HFFc6 (cell line): Measurements from ENCODE around the gene CLTRN. TPM values are rescaled to one million over a fixed set of nuclear protein-coding genes. Genes with fewer than 3 reads are reported as not detected.
A peak's percentile ranks its signal among the peaks of the same experiment; 100 is the strongest.

Experiments used
- DNase-seq: peaks from one replicate; pipeline ENCODE4 v3.0.0-alpha.2; 2018
- H3K27ac Mint-ChIP-seq: 2 replicates; pipeline ENCODE4 v1.8.0; 2020; ENCODE audit warnings: mild to moderate bottlenecking, mixed read lengths
- H3K27me3 Mint-ChIP-seq: 2 replicates; pipeline ENCODE4 v1.8.0; 2021; ENCODE audit warnings: mild to moderate bottlenecking, moderate library complexity, mixed read lengths; ENCODE audit not compliant: insufficient read depth
- H3K36me3 Mint-ChIP-seq: 2 replicates; pipeline ENCODE4 v1.8.0; 2021; ENCODE audit warnings: low read depth, mixed read lengths
- H3K4me1 Mint-ChIP-seq: 2 replicates; pipeline ENCODE4 v1.8.0; 2020; ENCODE audit warnings: low read depth, mixed read lengths
- H3K4me3 Mint-ChIP-seq: 2 replicates; pipeline ENCODE4 v1.8.0; 2020; ENCODE audit warnings: mild to moderate bottlenecking, moderate library complexity, mixed read lengths
- H3K9me3 Mint-ChIP-seq: 2 replicates; pipeline ENCODE4 v1.8.0; 2020; ENCODE audit warnings: mild to moderate bottlenecking, mixed read lengths
- total RNA-seq, 6 experiments: library from RNA; stranded (reverse); fragmentation: NEBNext Ultra II Directional; extraction: Animal tissue kit (Norgen Biotek cat#: 25700); gene quantifications; 2 replicates in 1 of 6; 3 replicates in 5 of 6; pipeline ENCODE4 v1.2.3, GENCODE V29; 2021
- TF ChIP-seq, protein P1 (sequence below): fragments of 200-600 bp; sonication (generic); IDR thresholded peaks from 2 replicates; pipeline ENCODE4 v1.5.0; 2021; ENCODE audit warnings: antibody characterized with exemption, mild to moderate bottlenecking

The CLTRN gene
- total RNA-seq, 6 experiments from 2014 or later, result 0.13 to 0.28 (median 0.17) TPM; not detected in 3

DNA sequence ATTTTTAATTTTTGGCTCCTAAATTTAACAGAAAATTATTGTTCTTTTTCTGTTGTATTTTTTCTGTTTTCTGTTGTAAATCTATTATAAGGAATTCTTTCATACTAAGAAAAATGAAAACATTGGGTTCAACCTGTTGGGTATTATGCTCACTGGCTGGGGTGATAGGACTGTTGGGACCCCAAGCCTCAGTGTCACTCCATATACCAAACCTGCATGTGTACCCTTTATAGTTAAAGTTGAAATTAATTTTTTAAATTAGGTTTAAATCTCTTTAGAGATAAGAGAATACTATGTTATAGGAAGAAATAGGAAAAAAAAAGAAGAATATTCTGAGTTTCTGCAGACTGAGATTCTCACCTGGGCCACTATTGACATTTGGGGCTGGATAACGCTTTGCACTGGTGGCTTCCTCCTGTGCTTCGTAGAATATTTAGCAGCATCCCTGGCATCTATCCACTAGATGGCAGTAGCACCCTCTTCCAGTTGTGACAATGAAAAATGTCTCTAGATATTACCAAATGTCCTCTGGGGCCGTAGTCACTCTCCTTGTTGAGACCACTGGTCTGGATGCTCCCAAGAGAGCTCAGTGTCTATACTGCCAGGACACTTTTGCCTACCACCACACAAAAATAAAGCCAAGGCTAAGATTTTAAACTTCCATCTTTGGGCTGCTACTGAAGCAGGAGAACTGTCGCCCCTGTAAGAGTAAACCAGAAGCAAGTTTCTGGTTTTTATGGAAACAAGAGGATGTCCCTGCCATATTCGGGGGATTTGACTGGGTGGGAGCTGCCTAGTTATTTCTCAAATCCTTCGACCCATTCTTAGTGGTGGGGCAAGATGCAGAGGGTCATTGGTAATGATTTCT, 22.4 kb upstream of the CLTRN start:
- TF ChIP-seq, protein P1, sequence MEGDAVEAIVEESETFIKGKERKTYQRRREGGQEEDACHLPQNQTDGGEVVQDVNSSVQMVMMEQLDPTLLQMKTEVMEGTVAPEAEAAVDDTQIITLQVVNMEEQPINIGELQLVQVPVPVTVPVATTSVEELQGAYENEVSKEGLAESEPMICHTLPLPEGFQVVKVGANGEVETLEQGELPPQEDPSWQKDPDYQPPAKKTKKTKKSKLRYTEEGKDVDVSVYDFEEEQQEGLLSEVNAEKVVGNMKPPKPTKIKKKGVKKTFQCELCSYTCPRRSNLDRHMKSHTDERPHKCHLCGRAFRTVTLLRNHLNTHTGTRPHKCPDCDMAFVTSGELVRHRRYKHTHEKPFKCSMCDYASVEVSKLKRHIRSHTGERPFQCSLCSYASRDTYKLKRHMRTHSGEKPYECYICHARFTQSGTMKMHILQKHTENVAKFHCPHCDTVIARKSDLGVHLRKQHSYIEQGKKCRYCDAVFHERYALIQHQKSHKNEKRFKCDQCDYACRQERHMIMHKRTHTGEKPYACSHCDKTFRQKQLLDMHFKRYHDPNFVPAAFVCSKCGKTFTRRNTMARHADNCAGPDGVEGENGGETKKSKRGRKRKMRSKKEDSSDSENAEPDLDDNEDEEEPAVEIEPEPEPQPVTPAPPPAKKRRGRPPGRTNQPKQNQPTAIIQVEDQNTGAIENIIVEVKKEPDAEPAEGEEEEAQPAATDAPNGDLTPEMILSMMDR, result peak; percentile 82
- H3K27ac Mint-ChIP-seq, result peak overlapping the region; percentile 60; the same call in 1 of the 2 replicates
- no peaks in the 10 kb centered on the region; the same call in 1 of the 2 replicates for H3K36me3 Mint-ChIP-seq
- H3K27me3 Mint-ChIP-seq, result no peaks in the 10 kb centered on the region
- H3K4me1 Mint-ChIP-seq, result no peaks in the 10 kb centered on the region
- H3K4me3 Mint-ChIP-seq, result no peak overlapping the region
- H3K9me3 Mint-ChIP-seq, result no peaks in the 10 kb centered on the region
- DNase-seq, result peak; percentile 46

DNA sequence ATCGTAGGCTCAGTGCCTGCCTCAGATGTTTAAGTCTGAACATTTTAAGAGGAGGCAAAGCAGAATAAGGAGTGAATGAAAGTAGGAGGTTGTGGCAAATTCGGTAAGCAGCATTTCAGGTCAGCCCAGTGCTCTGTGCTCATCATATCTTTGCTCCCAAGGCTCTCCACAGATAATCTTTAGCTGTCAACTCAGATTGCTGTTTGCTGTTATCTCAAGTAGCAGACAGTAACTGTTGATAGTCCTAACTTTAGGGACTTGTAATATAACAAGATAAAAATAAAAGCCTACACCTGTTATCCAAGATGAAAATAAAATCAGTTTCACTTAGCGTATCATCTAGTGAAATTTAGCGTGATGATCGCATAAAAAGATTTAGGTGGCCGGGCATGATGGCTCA, 18.6 kb upstream of the CLTRN start:
- H3K4me3 Mint-ChIP-seq, result no peak overlapping the region
- no peak for DNase-seq
- no peaks in the 10 kb centered on the region for H3K9me3 Mint-ChIP-seq
- H3K27me3 Mint-ChIP-seq, result no peaks in the 10 kb centered on the region; the same call in 1 of the 2 replicates
- H3K4me1 Mint-ChIP-seq, result peaks cover 15% of the 10 kb centered on the region
- TF ChIP-seq, protein P1, result no peak
- no peak overlapping the region for H3K27ac Mint-ChIP-seq
- H3K36me3 Mint-ChIP-seq, result no peaks in the 10 kb centered on the region; the same call in 1 of the 2 replicates

DNA sequence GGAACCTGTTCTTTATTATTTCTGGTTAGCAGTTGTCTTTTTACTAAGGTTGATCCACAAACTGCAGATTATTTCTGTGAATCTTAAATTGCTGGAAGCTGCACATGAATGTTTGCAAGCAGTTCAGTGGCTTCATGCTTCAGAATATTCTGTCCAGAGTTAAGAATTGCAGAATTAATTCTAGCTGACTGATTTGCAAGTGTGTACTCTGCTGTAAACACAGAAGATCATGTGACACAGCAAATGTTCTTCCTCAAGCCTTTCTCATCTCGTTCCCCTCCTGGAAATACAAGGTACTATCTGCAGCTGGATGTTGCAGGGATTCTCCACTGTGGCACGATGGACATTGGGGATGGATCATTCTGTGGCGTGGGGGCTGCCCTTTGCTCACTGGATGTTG, 16.8 kb upstream of the CLTRN start:
- Mint-ChIP-seq H3K4me3 (no peak overlapping the region), H3K9me3 (no peaks in the 10 kb centered on the region), H3K27ac (no peak overlapping the region), H3K27me3 (no peaks in the 10 kb centered on the region; the same call in 1 of the 2 replicates), H3K4me1 (peaks cover 20% of the 10 kb centered on the region), H3K36me3 (no peaks in the 10 kb centered on the region; the same call in 1 of the 2 replicates)
- no peak for DNase-seq
- TF ChIP-seq, protein P1, result no peak

DNA sequence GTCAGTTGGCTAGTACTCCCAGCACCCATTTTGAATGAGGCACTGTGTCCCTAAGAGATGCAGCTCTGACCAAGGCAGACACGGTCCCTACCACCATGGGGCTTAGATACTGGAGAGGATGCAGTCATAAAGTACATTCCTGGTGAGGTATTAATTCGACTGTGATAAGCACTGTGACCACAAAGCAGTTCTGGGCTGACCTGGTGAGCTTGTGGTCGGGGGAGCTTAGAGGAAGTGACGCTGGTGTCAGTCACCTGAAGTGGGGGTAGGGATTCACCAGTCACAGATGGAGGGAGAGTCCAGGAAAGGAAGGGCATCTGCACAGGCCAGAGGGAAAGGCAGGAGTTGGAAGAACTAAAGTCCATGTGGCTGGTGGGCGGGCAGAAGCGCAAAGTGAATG, 15.8 kb upstream of the CLTRN start:
- DNase-seq, result peak; percentile 45
- Mint-ChIP-seq H3K4me3 (peak overlapping the region; percentile 31; the same call in 1 of the 2 replicates), H3K9me3 (no peaks in the 10 kb centered on the region), H3K27me3 (no peaks in the 10 kb centered on the region; the same call in 1 of the 2 replicates), H3K36me3 (no peaks in the 10 kb centered on the region; the same call in 1 of the 2 replicates), H3K27ac (peak overlapping the region; percentile 86), H3K4me1 (peaks cover 21% of the 10 kb centered on the region)
- TF ChIP-seq, protein P1, result no peak

DNA sequence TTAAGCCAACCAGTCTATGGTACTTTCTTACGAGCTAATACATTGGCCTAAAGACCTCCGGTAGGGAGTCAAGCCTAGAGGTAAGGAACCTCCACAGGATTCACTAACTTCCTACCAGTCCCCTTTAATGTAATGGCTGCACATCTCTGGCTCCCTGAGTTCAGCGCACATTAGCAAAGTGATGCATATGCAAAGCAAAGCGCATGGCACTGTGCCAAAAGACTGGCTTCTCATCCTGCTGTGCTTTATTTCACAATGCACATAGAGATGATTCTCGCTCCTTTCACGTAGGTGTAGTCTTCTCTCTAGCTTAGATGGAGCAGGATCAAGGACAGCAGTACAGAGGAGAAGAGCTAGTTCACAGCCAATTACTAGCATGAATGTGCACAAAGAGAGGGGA, 14.6 kb upstream of the CLTRN start:
- H3K4me3 Mint-ChIP-seq, result no peak overlapping the region
- no peaks in the 10 kb centered on the region for H3K9me3 Mint-ChIP-seq
- no peaks in the 10 kb centered on the region; the same call in 1 of the 2 replicates for H3K27me3 Mint-ChIP-seq
- H3K36me3 Mint-ChIP-seq, result no peaks in the 10 kb centered on the region; the same call in 1 of the 2 replicates
- TF ChIP-seq, protein P1, result no peak
- DNase-seq, result no peak
- H3K4me1 Mint-ChIP-seq, result peaks cover 21% of the 10 kb centered on the region
- no peak overlapping the region for H3K27ac Mint-ChIP-seq
